Common myeloid progenitor, CD34-positive (primary cell): ENCODE results near the gene PSMA8.
"Not testable (repeated sequence)": the region's sequence is repeated elsewhere in the genome, so short reads cannot be mapped to it uniquely, and the experiment has no call there.

Experiments used
- CTCF ChIA-PET: fragments of 350-600 bp; sonication (Branson Sonifier 250); formaldehyde crosslinking; loops from one replicate; lab custom pipeline; 2021; ENCODE audit warnings: antibody characterized with exemption; lab: Charles Lee
- POLR2A ChIA-PET: fragments of 350-600 bp; sonication (Branson Sonifier 250); formaldehyde crosslinking; loops from one replicate; lab custom pipeline; 2021; ENCODE audit warnings: antibody characterized with exemption; lab: Charles Lee
- DNase-seq, 3 donors: peaks; one replicate each; pipeline versions ENCODE4 v3.0.0 to v3.0.0-alpha.2; 2013
- H3K27ac ChIP-seq, 2 experiments: 1 replicate in 1 of 2; 2 replicates in 1 of 2; pipeline ENCODE4 v1.7.0; 2013; ENCODE audit warnings: inconsistent platforms in 2 of 2, low read length in 2 of 2, mild to moderate bottlenecking in 2 of 2, low read depth in 1 of 2, moderate library complexity in 1 of 2; ENCODE audit not compliant: severe bottlenecking in 2 of 2, insufficient read depth in 1 of 2, poor library complexity in 1 of 2
- H3K27me3 ChIP-seq, 5 experiments: replicated peaks in 2 of 5; 1 replicate in 3 of 5; 2 replicates in 2 of 5; pipeline versions ENCODE4 v1.6.1 to v1.7.0; 2013; ENCODE audit warnings: low read length in 4 of 5, mild to moderate bottlenecking in 2 of 5, moderate library complexity in 2 of 5, inconsistent platforms in 1 of 5; ENCODE audit not compliant: insufficient read depth in 5 of 5, control insufficient read depth in 4 of 5
- H3K36me3 ChIP-seq, 4 experiments: 1 replicate in 2 of 4; 2 replicates in 2 of 4; pipeline versions ENCODE4 v1.6.1 to v1.7.0; 2013; ENCODE audit warnings: low read length in 3 of 4, control low read depth in 1 of 4, mild to moderate bottlenecking in 1 of 4; ENCODE audit not compliant: control insufficient read depth in 4 of 4, insufficient read depth in 4 of 4
- H3K4me1 ChIP-seq, 4 experiments: 1 replicate in 3 of 4; 2 replicates in 1 of 4; pipeline versions ENCODE4 v1.6.1 to v1.7.1; 2013; ENCODE audit warnings: low read length in 3 of 4, mild to moderate bottlenecking in 3 of 4, control low read depth in 1 of 4, inconsistent platforms in 1 of 4, moderate library complexity in 1 of 4; ENCODE audit not compliant: control insufficient read depth in 4 of 4, insufficient read depth in 4 of 4; ENCODE audit errors: control extremely low read depth in 1 of 4
- H3K4me3 ChIP-seq, 7 experiments: 1 replicate in 4 of 7; 2 replicates in 3 of 7; pipeline versions ENCODE4 v1.5.1 to v1.7.0; 2013; ENCODE audit warnings: mild to moderate bottlenecking in 7 of 7, low read length in 6 of 7, moderate library complexity in 6 of 7, inconsistent platforms in 2 of 7, low read depth in 2 of 7, control low read depth in 1 of 7; ENCODE audit not compliant: insufficient read depth in 4 of 7, control insufficient read depth in 1 of 7; ENCODE audit errors: extremely low read depth in 1 of 7
- H3K9me3 ChIP-seq, 5 experiments: 1 replicate in 4 of 5; 2 replicates in 1 of 5; pipeline versions ENCODE4 v1.6.1 to v1.7.1; 2013; ENCODE audit warnings: low read length in 4 of 5, mild to moderate bottlenecking in 2 of 5, inconsistent platforms in 1 of 5, low read depth in 1 of 5, moderate library complexity in 1 of 5; ENCODE audit not compliant: control insufficient read depth in 4 of 5, insufficient read depth in 2 of 5; ENCODE audit errors: control extremely low read depth in 1 of 5
- WGBS: methylation state at CpG from one replicate; pipeline ENCODE4 v1.1.5; 2013; ENCODE audit not compliant: insufficient coverage; 5-methylcytosine and 5-hydroxymethylcytosine counted together

The PSMA8 gene

DNA sequence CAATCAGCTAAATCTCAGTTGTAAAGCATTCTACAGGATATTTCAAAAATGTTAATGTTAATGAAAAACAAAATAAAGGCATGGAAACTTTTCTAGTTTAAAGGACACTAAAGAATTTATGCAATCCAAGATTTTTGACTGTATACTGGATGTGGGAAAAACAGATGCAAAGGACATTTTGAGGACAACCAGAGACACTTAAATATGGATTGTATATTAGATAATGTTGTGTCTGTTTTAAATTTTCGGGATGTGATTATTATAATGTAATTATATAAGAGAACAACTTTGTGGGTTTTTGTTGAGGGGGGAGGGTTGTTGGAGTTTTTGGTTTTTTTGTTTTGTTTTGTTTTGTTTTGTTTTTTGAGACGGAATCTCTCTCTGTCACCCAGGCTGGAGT lies 30.9 kb downstream of the PSMA8 start:
- no peak for DNase-seq
- Histone ChIP-seq H3K36me3 (no peaks in the 10 kb centered on the region), H3K27ac (no peak overlapping the region), H3K27me3 (no peaks in the 10 kb centered on the region), H3K4me1 (peaks cover 0 to 3% (median 0%) of the 10 kb centered on the region in 4 experiments), H3K4me3 (no peak overlapping the region), H3K9me3 (no peaks in the 10 kb centered on the region)
- ChIA-PET CTCF (interaction anchor here (1.3 kb wide), 1 partner anchor 12 kb away, joined by 3 read pairs; no protein-coding TSS in a partner anchor), POLR2A (no interaction called here)
- WGBS: 100% methylated on average over 2 of the region's 2 CpGs

- H3K27ac ChIP-seq, H3K4me1 ChIP-seq, POLR2A ChIA-PET, H3K9me3 ChIP-seq, H3K4me3 ChIP-seq, H3K36me3 ChIP-seq, H3K27me3 ChIP-seq: not testable (repeated sequence)
- DNase-seq: peak; percentile 16 to 89 (median 83)
- WGBS: 100% methylated on average over 1 of the region's 1 CpG
- CTCF ChIA-PET: interaction anchor here (0.7 kb wide), 1 partner anchor 323 kb away, joined by 3 read pairs; no protein-coding TSS in a partner anchor
Measured at GRCh38 chr18:26167592-26167991, 33.9 kb downstream of the PSMA8 start.

DNA sequence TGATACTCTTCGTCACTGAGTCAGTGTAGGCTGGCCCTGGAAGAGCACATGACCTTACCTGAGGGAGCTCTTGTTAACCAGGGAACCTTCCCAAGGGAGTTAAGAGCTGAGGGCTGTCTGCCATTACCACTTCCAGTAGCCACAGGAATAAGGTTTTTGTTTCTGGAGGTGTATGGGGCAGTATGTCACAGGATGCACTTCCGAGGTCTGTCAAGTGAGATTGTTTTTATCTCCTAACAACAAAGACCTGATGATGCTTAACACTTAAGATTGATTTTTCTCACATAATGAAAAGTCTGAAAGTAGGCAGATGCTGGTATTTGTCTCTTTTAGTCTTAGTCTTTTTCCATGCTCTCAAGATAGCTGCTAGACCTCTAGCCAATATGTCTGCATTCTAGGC lies 41.8 kb downstream of the PSMA8 start:
- CTCF ChIA-PET: interaction anchor here (0.9 to 1.0 kb wide), 2 partner anchors 15 to 88 kb away, joined by 3 read pairs; no protein-coding TSS in a partner anchor
- WGBS: 100% methylated on average over 1 of the region's 2 CpGs
- no peaks in the 10 kb centered on the region for H3K36me3 ChIP-seq
- no peaks in the 10 kb centered on the region for H3K4me1 ChIP-seq
- POLR2A ChIA-PET: no interaction called here
- no peaks in the 10 kb centered on the region for H3K9me3 ChIP-seq
- no peak for DNase-seq
- no peak overlapping the region for H3K4me3 ChIP-seq
- no peaks in the 10 kb centered on the region for H3K27me3 ChIP-seq
- no peak overlapping the region for H3K27ac ChIP-seq

- CTCF ChIA-PET: interaction anchor here (0.9 to 1.0 kb wide), 2 partner anchors 15 to 88 kb away, joined by 3 read pairs; no protein-coding TSS in a partner anchor
Measured at GRCh38 chr18:26176134-26176533, 42.5 kb downstream of the PSMA8 start.

GRCh38 chr18:26181343-26181826 lies 47.7 kb downstream of the PSMA8 start:
- H3K27me3 ChIP-seq: no peaks in the 10 kb centered on the region
- ChIA-PET CTCF (interaction anchor here (1.2 kb wide), 1 partner anchor 126 kb away, joined by 3 read pairs; no protein-coding TSS in a partner anchor), POLR2A (no interaction called here)
- no peaks in the 10 kb centered on the region for H3K9me3 ChIP-seq
- H3K36me3 ChIP-seq: no peaks in the 10 kb centered on the region
- H3K4me3 ChIP-seq: no peak overlapping the region
- no peak for DNase-seq
- no peak overlapping the region for H3K27ac ChIP-seq
- no peaks in the 10 kb centered on the region for H3K4me1 ChIP-seq
- 96% methylated on average over 7 of the region's 7 CpGs for WGBS

More at GRCh38 chr18:26176134-26176533, 42.5 kb downstream of the PSMA8 start:
- H3K9me3 ChIP-seq: no peaks in the 10 kb centered on the region
- no peaks in the 10 kb centered on the region for H3K4me1 ChIP-seq
- POLR2A ChIA-PET: no interaction called here
- no peak overlapping the region for H3K4me3 ChIP-seq
- H3K36me3 ChIP-seq: no peaks in the 10 kb centered on the region
- no peaks in the 10 kb centered on the region for H3K27me3 ChIP-seq
- H3K27ac ChIP-seq: no peak overlapping the region
- DNase-seq: peak in 2 of 3 donors; percentile 18 to 27

GRCh38 chr18:26183395-26184112 lies 49.9 kb downstream of the PSMA8 start:
- no peaks in the 10 kb centered on the region for H3K27me3 ChIP-seq
- no peak overlapping the region for H3K27ac ChIP-seq
- peaks cover 0 to under 1% (median 0%) of the 10 kb centered on the region in 5 experiments for H3K9me3 ChIP-seq
- no peak overlapping the region for H3K4me3 ChIP-seq
- no peak for DNase-seq
- no peaks in the 10 kb centered on the region for H3K4me1 ChIP-seq
- ChIA-PET POLR2A (no interaction called here), CTCF (no interaction called here)
- H3K36me3 ChIP-seq: no peaks in the 10 kb centered on the region

GRCh38 chr18:26185267-26185666 lies 51.6 kb downstream of the PSMA8 start:
- DNase-seq: peak in 1 of 3 donors; percentile 13
- Histone ChIP-seq H3K9me3 (peaks cover 0 to 2% (median 0%) of the 10 kb centered on the region in 5 experiments), H3K4me3 (no peak overlapping the region), H3K36me3 (no peaks in the 10 kb centered on the region), H3K27ac (no peak overlapping the region), H3K27me3 (no peaks in the 10 kb centered on the region), H3K4me1 (peaks cover 0 to under 1% (median 0%) of the 10 kb centered on the region in 4 experiments)
- POLR2A ChIA-PET: no interaction called here
- WGBS: 100% methylated on average over 1 of the region's 2 CpGs
- CTCF ChIA-PET: no interaction called here
